Fibroblast of villous mesenchyme (primary cell): ENCODE results near the gene CDH13. TPM values are rescaled to one million over a fixed set of nuclear protein-coding genes. Genes with fewer than 3 reads are reported as not detected.

ENCODE experiments used
- DNase-seq: peaks from one replicate; pipeline ENCODE4 v3.0.0-alpha.2; 2010; ENCODE audit warnings: low read depth
- H3K4me3 ChIP-seq: 2 replicates; pipeline ENCODE4 v1.5.1; 2011; ENCODE audit warnings: low read depth, mild to moderate bottlenecking, low read length
- CTCF ChIP-seq: IDR thresholded peaks from 2 replicates; pipeline ENCODE4 v1.5.1; 2012; ENCODE audit warnings: low read depth, mild to moderate bottlenecking, low read length; ENCODE audit not compliant: insufficient read depth
- total RNA-seq: library from RNA; depleted of rRNA; stranded (reverse); fragments of >200 nt; gene quantifications from 2 replicates; pipeline ENCODE4 v1.2.3, GENCODE V29; 2012

CDH13 gene
- total RNA-seq, 1 donor, result 47.5 TPM

DNA sequence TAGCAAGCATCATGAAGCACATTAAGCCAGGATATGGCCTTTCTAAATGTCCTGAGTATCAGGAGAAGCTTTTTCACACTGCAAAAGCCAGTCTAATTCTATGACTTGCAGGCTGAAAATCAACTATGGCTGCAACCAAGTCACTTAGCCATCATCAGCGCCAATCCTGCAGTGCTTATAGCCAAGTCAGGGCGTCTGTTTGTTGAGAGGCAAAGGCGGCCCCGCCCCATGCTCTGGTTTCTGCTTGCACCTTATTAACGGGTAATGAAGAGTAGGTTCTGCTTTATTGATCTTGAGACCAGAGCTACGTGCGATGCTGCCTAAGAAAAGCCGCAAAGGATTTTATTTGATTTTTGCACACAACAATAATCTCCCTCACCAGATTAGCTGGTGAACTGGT, 88.4 kb downstream of the CDH13 start:
- H3K4me3 ChIP-seq, result no peak overlapping the region
- DNase-seq, result no peak
- TF ChIP-seq CTCF, result no peak

- TF ChIP-seq CTCF, result no peak
- no peak overlapping the region for H3K4me3 ChIP-seq
- DNase-seq, result no peak
Measured at GRCh38 chr16:82715833-82716232, 89.1 kb downstream of the CDH13 start.

GRCh38 chr16:82716361-82716855, 89.6 kb downstream of the CDH13 start:
- TF ChIP-seq CTCF, result no peak
- no peak for DNase-seq
- no peak overlapping the region for H3K4me3 ChIP-seq

DNA sequence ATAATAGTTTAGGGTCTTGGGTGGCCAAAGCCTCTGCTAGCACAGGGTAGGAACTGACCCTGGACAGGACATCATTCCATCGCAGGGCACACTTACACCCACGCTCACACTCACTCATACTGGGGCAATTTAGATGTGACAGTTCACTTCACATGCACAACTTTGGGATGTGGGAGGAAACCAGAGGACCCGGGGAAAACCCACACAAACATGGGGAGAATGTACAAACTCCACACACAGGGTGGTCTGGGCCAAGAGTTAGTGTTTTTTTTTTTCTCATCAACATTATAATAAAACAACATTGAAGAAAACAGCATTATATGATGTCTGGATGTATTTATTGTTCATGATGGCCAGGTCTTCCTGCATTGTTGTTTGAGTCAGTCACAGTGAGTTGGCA, 93.6 kb downstream of the CDH13 start:
- DNase-seq, result no peak
- TF ChIP-seq CTCF, result no peak
- no peak overlapping the region for H3K4me3 ChIP-seq

- no peak for TF ChIP-seq CTCF
- no peak overlapping the region for H3K4me3 ChIP-seq
- no peak for DNase-seq
Measured at GRCh38 chr16:82726306-82726705, 99.5 kb downstream of the CDH13 start.

DNA sequence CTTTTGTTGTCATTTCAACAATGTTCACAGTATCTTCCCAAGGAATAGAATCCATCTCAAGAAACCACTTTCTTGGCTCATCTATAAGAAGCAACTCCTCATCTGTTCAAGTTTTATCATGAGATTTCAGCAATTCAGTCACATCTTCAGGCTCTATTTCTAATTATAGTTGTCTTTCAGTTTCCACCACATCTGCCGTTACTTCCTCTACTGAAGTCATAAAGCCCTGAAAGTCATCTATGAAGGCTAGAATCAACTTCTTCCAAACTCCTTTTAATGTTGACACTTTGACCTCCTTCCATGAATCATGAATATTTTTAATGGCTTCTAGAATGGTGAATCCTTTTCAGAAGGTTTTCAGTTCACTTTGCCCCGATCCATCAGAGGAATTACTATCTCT, 102.1 kb downstream of the CDH13 start:
- no peak overlapping the region for H3K4me3 ChIP-seq
- no peak for TF ChIP-seq CTCF
- no peak for DNase-seq

DNA sequence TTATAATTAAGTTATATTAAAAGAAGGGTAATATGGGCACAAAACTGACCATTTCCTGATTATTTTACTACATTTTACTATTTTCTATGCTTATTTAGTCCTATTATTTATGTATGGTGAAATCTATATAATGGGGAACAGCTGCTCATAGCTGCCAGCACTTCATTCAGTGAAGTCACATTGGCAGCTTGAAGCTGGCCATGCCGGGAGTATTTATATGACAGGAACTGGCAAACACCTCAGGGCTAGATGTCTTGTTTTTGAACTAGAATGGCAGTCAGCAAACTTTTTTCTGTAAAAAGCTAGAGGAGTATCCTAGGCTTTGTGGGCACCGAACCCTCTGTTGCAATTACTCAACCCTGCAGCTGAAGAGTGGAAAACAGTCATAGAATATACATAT, 104.1 kb downstream of the CDH13 start:
- H3K4me3 ChIP-seq, result no peak overlapping the region
- no peak for TF ChIP-seq CTCF
- DNase-seq, result no peak
